Esophagus muscularis mucosa (tissue), 3 donors: Measurements from ENCODE around the gene BEX4.

ENCODE experiments used
- POLR2AphosphoS5 ChIP-seq, 2 donors: sonication (generic); formaldehyde crosslinking; IDR thresholded peaks; one replicate each; pipeline ENCODE4 v1.6.1; 2017; ENCODE audit warnings: antibody characterized with exemption in 2 of 2
- TF ChIP-seq, protein P1 (sequence below), 3 experiments: fragments of 200-600 bp in 2 of 3; fragments of 450-650 bp in 1 of 3; sonication (generic) in 2 of 3; IDR thresholded peaks; one replicate each; pipeline ENCODE4 v1.5.1; 2017 to 2019; ENCODE audit warnings: antibody characterized with exemption in 3 of 3, mild to moderate bottlenecking in 2 of 3, moderate library complexity in 1 of 3

GRCh38 chrX:103197721-103198306 lies 17.1 kb upstream of the BEX4 start:
- TF ChIP-seq, protein P1, sequence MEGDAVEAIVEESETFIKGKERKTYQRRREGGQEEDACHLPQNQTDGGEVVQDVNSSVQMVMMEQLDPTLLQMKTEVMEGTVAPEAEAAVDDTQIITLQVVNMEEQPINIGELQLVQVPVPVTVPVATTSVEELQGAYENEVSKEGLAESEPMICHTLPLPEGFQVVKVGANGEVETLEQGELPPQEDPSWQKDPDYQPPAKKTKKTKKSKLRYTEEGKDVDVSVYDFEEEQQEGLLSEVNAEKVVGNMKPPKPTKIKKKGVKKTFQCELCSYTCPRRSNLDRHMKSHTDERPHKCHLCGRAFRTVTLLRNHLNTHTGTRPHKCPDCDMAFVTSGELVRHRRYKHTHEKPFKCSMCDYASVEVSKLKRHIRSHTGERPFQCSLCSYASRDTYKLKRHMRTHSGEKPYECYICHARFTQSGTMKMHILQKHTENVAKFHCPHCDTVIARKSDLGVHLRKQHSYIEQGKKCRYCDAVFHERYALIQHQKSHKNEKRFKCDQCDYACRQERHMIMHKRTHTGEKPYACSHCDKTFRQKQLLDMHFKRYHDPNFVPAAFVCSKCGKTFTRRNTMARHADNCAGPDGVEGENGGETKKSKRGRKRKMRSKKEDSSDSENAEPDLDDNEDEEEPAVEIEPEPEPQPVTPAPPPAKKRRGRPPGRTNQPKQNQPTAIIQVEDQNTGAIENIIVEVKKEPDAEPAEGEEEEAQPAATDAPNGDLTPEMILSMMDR (IDR thresholded peaks at IDR 0.05) = no peak
- TF ChIP-seq POLR2AphosphoS5 (IDR thresholded peaks at IDR 0.05) = no peak
